LNCAP (cell line): ENCODE results near the gene CLASRP.

Experiments
- TF ChIP-seq, protein P1 (sequence below): fragments of 450-650 bp; IDR thresholded peaks from 2 replicates; pipeline ENCODE4 v1.5.1; 2017; ENCODE audit warnings: mild to moderate bottlenecking

CLASRP gene

GRCh38 chr19:45086480-45086879 is 47.6 kb downstream of the CLASRP start:
- TF ChIP-seq, protein P1, sequence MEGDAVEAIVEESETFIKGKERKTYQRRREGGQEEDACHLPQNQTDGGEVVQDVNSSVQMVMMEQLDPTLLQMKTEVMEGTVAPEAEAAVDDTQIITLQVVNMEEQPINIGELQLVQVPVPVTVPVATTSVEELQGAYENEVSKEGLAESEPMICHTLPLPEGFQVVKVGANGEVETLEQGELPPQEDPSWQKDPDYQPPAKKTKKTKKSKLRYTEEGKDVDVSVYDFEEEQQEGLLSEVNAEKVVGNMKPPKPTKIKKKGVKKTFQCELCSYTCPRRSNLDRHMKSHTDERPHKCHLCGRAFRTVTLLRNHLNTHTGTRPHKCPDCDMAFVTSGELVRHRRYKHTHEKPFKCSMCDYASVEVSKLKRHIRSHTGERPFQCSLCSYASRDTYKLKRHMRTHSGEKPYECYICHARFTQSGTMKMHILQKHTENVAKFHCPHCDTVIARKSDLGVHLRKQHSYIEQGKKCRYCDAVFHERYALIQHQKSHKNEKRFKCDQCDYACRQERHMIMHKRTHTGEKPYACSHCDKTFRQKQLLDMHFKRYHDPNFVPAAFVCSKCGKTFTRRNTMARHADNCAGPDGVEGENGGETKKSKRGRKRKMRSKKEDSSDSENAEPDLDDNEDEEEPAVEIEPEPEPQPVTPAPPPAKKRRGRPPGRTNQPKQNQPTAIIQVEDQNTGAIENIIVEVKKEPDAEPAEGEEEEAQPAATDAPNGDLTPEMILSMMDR: no peak

DNA sequence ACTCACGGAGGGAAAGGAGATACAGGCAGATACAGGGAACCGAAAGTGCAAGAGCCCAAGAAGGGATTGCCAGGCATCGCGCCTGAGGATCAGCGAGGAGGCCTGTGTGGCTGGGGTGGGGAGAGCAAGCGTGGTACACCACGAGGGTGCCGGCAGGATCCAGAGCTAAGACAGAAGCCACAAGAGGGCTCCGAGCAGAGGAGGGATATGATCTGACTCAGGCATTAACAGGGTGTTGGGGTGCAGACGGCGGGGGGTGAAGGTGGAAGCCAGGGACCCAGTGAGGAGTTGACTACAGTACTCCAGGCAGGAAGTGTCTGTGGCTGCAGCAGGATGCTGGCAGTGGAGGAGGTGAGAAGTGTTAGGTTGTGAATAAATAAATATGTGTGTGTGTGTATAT is 48.7 kb downstream of the CLASRP start:
- TF ChIP-seq, protein P1: no peak

DNA sequence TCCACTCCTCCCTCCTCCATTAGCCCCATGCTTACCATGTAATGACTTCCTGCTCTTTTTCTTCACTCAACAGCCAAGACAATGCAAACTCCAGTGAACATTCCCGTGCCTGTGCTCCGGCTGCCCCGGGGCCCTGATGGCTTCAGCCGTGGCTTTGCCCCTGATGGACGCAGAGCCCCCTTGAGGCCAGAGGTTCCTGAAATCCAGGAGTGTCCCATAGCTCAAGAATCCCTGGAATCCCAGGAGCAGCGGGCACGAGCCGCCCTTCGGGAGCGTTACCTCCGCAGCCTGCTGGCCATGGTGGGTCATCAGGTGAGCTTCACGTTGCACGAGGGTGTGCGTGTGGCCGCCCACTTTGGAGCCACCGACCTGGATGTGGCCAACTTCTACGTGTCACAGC is 51.2 kb downstream of the CLASRP start:
- TF ChIP-seq, protein P1: no peak

- TF ChIP-seq, protein P1: no peak
These were observed 51.8 kb downstream of the CLASRP start for GRCh38 chr19:45090606-45091005.

- TF ChIP-seq, protein P1: no peak
These were observed 52.4 kb downstream of the CLASRP start for GRCh38 chr19:45091031-45091923.

DNA sequence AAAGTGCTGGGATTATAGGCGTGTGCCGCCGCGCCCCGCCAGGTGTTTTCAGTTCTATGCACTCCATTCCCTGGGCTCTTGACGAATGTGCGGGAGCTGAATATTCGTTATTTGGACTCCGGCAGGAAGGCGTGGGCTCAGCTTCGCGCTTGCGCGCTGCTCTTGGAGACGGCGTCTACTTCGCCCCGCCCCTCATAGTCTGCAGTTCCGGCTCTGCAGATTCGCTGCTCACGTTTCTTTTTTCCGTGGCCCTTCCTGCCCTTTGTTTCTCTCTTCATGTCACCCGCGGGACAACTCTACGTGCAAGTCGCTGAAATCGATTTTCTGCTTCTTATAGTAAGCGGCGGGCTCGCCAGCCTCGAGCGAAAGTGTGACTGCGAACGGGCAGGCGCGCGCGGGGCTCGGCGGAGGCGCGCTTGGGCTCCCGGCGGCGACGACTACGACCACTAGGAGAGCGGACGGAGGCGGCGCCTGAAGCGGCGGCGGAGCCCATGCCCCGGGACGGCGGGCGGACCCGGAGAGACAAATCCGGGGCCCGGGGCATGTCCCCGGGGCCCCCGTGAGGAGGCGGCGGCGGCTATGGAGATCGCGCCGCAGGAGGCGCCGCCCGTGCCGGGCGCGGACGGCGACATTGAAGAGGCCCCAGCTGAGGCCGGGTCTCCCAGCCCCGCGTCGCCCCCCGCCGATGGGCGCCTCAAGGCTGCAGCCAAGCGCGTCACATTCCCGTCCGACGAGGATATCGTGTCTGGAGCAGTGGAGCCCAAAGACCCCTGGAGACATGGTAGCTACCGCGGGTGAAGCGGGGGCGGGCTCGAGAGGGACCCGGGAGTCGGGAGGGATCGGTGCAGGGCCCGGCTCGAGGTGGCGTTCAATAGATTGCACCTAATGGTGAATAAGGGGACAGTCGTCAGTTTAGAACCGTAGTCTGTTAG is 54.2 kb downstream of the CLASRP start, which contains the start of gene PPP1R37:
Gene PPP1R37 (plus strand): TSS at position 433 of the 932 bp plus-strand sequence. CDS start 147 bp downstream, at position 580.
- TF ChIP-seq, protein P1: no peak; the same call in 1 of the 2 replicates

- TF ChIP-seq, protein P1: no peak
These were observed 55.3 kb downstream of the CLASRP start for GRCh38 chr19:45094137-45094536.
